ENCODE data around the gene OR4M1.
"Not testable (repeated sequence)": the region's sequence is repeated elsewhere in the genome, so short reads cannot be mapped to it uniquely, and the experiment has no call there.

Gene OR4M1

GRCh38 chr14:19773204-19773603 lies at the start of gene OR4M1:
TSS of gene OR4M1 (plus strand) at chr14:19773504. CDS start at chr14:19780323, 6,819 bp downstream.
- DNase-seq (ENCODE audit: low read depth in 2 of 2): not testable (repeated sequence)

GRCh38 chr14:19729359-19729758 lies 43.9 kb upstream of the OR4M1 start:
- no peak for DNase-seq (ENCODE audit: low read depth in 2 of 2)

GRCh38 chr14:19729763-19730162 lies 43.5 kb upstream of the OR4M1 start:
- DNase-seq (ENCODE audit: low read depth in 2 of 2): no peak

- not testable (repeated sequence) for DNase-seq (ENCODE audit: low read depth in 2 of 2)
These were observed 39.4 kb upstream of the OR4M1 start for GRCh38 chr14:19733893-19734292.

GRCh38 chr14:19743256-19743655 lies 30.0 kb upstream of the OR4M1 start, which contains the start of gene OR4Q3:
TSS of gene OR4Q3 (plus strand) at chr14:19743571.
- DNase-seq (ENCODE audit: low read depth in 2 of 2): no peak

- not testable (repeated sequence) for DNase-seq (ENCODE audit: low read depth in 2 of 2)
These were observed 21.0 kb upstream of the OR4M1 start for GRCh38 chr14:19752316-19752715.

- no peak for DNase-seq (ENCODE audit: low read depth in 2 of 2)
These were observed 19.1 kb upstream of the OR4M1 start for GRCh38 chr14:19754172-19754571.

GRCh38 chr14:19771491-19771890 lies 1.8 kb upstream of the OR4M1 start:
- DNase-seq (ENCODE audit: low read depth in 2 of 2): not testable (repeated sequence)

GRCh38 chr14:19771895-19772430 lies 1.3 kb upstream of the OR4M1 start:
- no peak for DNase-seq (ENCODE audit: low read depth in 2 of 2)

- not testable (repeated sequence) for DNase-seq (ENCODE audit: low read depth in 2 of 2)
These were observed 850 bp upstream of the OR4M1 start for GRCh38 chr14:19772454-19772853.

GRCh38 chr14:19775587-19775986 lies 2.3 kb downstream of the OR4M1 start:
- no peak for DNase-seq (ENCODE audit: low read depth in 2 of 2)

- not testable (repeated sequence) for DNase-seq (ENCODE audit: low read depth in 2 of 2)
These were observed 12.5 kb downstream of the OR4M1 start for GRCh38 chr14:19785848-19786247.

- DNase-seq (ENCODE audit: low read depth in 2 of 2): not testable (repeated sequence)
These were observed 14.0 kb downstream of the OR4M1 start for GRCh38 chr14:19787318-19787717.

GRCh38 chr14:19788150-19788549 lies 14.8 kb downstream of the OR4M1 start:
- not testable (repeated sequence) for DNase-seq (ENCODE audit: low read depth in 2 of 2)

GRCh38 chr14:19796520-19797108 lies 23.3 kb downstream of the OR4M1 start:
- not testable (repeated sequence) for DNase-seq (ENCODE audit: low read depth in 2 of 2)

- no peak for DNase-seq (ENCODE audit: low read depth in 2 of 2)
These were observed 26.6 kb downstream of the OR4M1 start for GRCh38 chr14:19799880-19800279.

GRCh38 chr14:19800282-19801117 lies 27.2 kb downstream of the OR4M1 start:
- no peak for DNase-seq (ENCODE audit: low read depth in 2 of 2)

- no peak for DNase-seq (ENCODE audit: low read depth in 2 of 2)
These were observed 27.8 kb downstream of the OR4M1 start for GRCh38 chr14:19801118-19801464.

- DNase-seq (ENCODE audit: low read depth in 2 of 2): not testable (repeated sequence)
These were observed 30.2 kb downstream of the OR4M1 start, which contains the start of gene OR4N2 for GRCh38 chr14:19803470-19803869. TSS of gene OR4N2 (plus strand) at chr14:19803770. CDS start at chr14:19827449, 23,679 bp downstream.

- DNase-seq (ENCODE audit: low read depth in 2 of 2): not testable (repeated sequence)
These were observed 40.0 kb downstream of the OR4M1 start for GRCh38 chr14:19813171-19813920.

GRCh38 chr14:19819879-19820278 lies 46.6 kb downstream of the OR4M1 start:
- not testable (repeated sequence) for DNase-seq (ENCODE audit: low read depth in 2 of 2)

- DNase-seq (ENCODE audit: low read depth in 2 of 2): not testable (repeated sequence)
These were observed 47.7 kb downstream of the OR4M1 start for GRCh38 chr14:19821016-19821415.
